CD4-positive, alpha-beta T cell treated with Interleukin-12 subunit alpha and Interleukin-12 subunit beta, for 1 hour (primary cell): ENCODE measurements around the gene MMEL1.

Experiments used
- DNase-seq: peaks from one replicate; pipeline ENCODE4 v3.0.0-alpha.2; 2020

Gene MMEL1

GRCh38 chr1:2642131-2642559, 9.3 kb upstream of the MMEL1 start:
- no peak for DNase-seq

- DNase-seq = no peak
These were observed 8.7 kb upstream of the MMEL1 start for GRCh38 chr1:2641381-2642130.

DNA sequence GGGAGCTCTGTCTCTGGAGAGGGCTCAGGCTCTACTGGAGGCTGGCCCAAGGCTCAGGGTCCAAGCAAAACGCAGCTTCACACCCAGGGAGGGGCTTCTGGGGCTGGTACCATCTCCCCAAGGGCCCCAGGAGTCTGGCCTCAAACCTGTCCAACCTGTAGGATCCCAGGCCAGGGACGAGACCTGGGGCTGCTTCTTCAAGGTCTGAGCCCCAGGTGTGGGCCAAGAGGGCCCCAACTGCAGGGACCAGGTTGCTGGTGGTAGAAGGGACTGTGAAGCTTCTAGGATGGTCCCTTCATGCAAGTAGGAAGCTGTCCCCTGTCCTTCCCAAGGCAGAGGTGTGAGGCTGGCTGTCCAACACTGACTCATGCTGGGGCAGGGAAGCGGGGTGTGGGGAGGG, 7.8 kb upstream of the MMEL1 start:
- DNase-seq = no peak

DNA sequence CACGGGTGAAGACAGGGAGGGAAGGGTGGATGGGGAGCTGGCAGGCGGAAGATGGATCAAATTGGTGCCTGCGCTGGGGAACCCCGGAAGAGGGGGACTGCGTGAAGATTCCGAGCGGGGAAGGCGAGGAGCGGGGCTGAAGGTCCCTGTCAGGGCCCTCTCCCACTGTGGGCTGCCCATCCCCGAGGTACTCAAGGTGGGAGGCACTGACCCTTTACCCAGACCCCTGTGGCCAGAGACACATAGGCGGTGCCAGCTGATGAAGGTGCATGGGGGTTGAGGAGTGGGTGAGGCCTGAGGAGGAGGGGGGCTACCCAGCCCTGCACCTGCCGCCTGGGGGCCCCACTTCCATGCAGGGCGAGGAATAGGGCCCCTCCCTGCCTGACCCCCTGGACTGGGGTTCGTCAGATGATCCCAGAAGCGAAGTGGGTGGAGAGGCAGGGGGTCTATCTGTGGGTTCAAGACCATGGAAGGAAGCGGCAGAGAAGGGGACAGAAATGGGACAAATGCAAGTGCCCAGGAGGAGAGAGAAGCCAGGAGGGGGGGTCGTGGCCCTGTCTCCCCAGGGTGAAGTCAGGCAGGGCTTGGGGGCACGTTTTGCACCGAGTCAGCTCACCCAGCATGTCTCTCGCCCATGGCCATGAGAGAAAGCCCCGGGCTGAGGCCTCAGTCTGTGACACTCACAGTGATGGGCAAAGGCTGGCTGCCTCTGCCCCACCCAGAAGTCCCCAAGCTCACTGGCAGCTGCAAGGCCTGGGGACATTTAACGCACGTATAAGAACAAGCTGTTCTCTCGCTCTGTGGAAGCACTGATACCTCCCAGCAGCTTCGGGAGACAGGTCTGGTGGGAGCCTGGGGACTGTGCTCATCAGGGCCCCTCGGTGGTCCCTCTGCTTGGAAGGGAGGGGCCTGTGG, 7.0 kb upstream of the MMEL1 start:
- no peak for DNase-seq

- no peak for DNase-seq
These were observed 6.4 kb upstream of the MMEL1 start for GRCh38 chr1:2639203-2639602.

DNA sequence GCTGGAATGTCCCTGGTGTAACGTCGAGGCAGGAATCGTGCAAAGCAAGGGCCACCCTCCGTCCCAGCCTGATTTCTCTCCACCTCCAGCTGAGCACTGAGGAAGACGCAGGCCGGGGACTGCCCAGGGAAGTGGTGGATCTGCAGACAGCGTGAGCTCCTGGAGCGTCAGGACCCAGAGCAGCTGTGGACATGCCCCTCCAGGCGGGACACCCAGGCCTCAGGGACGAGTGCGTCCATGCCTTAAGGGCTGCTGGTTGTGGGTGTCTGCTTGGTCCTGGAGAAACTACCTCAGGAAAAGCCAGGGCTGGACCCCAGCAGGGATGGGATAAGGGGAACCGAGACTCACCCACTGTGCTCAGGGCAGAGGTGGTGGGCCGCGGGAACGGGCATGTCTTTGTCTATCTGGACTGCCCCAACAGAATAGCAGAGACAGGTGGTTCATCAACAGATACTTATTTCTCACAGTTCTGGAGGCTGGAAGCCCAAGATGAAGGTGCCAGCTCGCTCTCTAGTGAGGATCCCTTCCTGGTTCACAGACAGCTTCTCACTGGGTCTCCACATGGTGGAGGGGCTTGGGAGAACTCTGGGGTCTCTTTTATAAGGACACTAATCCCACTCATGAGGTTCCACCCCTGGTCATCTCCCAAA, 5.8 kb upstream of the MMEL1 start:
- no peak for DNase-seq

DNA sequence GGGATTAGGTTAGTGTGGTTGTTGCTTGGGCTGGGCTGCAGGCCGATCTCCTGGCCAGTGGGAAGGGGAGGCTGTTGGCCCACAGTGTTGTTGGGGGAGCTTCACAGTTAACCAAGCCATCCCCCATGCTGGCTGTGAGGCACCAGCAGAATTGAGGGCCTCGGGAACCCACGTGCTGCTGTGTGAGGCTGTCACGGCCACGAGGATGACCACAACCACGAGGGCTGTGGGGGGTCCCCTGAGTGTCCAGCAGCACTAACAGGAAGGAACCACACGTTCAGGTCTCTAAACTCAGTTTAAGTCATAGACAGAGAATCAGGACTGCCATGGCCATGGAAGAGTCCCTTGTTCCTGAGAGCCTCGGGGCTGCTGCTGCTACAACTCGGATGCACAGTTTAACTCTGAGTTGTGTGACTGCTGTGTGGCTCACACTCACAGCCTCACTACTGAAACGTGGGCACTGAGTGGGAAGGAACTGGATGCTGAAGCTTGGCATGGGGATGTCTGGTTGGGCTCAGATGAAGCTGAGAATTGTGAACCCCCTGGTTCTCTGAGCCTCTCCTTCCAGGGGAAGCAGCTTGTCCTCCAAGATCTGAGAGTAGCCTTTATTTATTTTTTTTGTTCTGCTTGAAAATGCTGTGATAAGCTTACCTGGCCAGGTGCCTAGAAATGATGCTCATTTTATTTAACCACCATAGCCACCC, 4.8 kb upstream of the MMEL1 start:
- DNase-seq = no peak

- DNase-seq = no peak
These were observed 3.9 kb upstream of the MMEL1 start for GRCh38 chr1:2636733-2637132.

DNA sequence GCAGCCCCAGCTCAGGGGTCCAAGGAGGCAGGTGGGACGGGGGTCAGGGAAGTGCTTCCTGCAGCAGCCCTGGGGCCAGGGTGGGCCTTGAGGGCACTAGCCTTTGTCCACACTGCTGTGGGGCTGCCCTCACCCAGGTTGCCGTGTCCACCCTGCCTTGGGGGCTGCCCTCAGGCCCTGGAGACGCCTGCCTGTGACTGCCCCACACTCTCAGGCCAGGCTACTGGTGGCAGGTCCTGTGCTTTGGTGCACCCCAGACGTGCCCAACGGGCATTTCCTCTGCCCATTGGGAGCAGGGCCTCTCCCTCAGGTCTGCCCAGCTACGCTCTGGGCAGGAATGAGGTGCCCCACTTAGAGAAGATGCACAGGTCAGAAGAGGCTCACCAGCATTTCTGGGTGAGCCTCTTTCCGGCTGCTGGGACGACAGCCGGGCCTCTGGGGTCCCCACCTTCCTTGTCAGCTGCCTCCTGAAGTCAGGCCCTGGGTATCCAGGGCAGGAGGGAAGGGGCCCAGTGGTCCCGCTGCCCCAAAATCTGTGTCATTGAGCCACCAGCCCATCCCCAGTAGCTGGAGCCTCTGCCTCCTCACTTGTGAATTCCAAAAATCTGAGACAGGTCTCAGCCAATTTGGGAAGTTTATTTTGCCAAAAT, 2.7 kb upstream of the MMEL1 start:
- DNase-seq = no peak

- DNase-seq = no peak
These were observed 1.2 kb upstream of the MMEL1 start for GRCh38 chr1:2633936-2634491.

GRCh38 chr1:2633366-2633935, 635 bp upstream of the MMEL1 start:
- no peak for DNase-seq

DNA sequence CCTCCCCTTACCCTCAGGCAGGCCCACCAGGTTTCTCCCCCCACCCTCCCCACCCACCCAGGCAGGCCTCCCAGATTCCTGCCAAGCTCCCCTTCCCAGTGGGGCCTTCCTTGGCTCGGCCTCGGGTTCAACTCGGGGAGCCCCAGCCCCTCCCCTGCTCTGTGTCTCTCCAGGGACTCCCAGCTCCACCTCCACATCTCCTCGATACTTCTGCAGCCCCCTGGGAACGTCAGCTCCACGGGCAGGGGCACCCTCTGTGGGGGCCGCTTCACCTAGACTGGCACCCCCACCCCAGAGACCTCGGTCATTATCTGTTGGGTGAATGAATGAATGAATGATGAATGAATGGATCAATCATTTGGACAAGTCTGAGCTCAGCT, 775 bp downstream of the MMEL1 start:
- DNase-seq = no peak

DNA sequence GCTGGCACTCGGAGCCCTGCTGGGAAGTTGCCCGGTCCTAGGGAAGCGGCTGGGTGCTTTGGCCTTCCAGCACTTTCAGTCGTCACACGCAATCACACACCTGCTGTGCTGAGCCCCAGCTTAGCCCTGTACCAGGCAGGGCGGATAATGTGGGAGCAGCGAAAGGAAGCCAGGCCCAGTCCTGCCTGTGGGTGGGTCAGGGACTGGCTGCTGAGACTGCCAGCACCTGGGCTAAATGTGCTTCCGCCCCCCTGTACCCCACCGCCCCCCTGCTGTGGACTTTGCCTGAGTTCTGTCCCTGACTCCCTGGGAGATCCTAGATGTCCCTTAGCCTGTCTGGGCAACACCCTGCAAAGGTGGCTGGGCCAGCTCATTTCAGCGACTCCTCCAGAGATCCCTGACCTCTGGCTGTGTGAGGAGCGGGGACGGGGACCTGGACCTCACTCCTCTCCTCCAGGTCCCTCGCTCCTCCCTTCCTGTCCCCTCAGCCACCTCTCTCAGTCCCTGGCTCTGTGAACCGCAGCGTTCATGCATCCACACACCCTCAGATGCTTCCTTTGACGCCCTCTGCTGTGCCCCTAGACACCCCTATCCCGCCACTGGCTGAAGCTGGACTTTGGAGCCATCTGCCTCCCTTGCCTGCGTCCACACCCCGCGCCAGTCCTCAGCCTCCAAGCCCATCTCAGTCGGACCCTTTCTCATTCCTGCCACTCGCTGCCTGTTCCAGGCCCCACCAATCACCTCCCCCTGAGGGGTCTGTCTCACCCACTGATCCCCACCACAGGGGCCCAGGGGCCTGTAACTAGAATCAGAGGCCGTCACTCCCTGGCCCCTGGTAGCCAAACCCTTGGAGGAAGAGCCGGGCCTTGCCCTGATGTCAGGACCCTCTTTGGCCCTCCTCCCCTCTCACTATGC, 1.4 kb downstream of the MMEL1 start:
- no peak for DNase-seq

DNA sequence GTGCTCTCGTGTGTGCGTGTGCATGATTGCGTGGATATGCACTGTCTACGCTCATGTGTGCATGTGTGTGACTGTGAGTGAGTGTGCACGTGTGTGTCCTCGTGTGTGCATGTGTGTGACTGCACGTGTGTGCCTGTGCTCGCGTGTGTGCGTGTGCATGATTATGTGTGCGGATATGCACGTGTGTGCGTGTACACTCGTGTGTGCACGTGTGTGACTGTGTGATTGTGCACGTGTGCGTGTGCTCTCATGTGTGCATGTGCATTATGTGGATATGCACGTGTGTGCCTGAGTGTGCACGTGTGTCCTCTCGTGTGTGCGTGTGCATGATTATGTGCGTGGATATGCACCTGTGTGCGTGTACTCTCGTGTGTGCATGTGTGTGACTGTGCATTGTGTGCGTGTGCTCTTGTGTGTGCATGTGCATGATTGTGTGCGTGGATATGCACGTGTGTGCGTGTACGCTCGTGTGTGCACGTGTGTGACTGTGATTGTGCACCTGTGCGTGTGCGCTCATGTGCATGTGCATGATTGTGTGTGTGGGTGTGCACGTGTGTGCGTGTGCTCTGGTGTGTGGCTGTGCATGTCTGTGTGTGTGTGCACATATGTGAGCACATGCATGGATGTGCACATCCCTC, 2.2 kb downstream of the MMEL1 start:
- DNase-seq = no peak

- no peak for DNase-seq
These were observed 3.0 kb downstream of the MMEL1 start for GRCh38 chr1:2629627-2630497.

DNA sequence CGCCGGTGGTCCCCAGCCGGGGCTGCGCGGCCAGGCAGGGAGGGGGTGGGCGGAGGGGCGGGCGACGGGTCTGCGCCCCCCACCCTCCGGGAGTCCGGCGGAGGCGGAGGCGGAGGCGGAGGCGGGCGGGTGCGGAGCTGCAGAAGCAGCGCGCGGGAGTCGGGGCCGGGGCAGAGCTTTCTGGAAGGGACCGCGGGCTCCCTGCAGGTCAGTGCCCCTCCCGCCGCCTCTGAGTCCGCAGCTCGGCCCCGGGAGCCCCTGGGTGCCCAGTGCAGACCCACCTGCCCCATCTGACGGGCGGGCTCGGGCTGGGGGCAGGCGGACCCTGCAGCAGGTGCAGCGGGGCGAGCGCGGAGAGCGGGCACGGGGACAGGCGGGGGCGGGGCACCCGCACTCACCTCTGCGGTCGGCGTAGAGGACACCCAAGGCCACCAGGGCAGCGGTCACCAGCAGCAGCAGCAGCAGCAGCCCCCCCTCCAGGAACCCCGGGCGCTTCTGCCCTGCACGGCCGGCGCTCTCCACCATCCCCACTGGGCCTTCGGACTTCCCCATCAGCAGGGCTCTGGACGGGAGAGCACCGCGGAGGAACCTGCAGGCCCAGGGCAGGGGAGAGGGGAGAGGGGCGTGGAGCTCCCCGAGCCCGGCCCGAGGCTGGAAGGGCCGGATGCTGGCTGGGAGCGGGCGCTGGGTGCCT, 3.7 kb downstream of the MMEL1 start:
- no peak for DNase-seq

- DNase-seq = no peak
These were observed 4.5 kb downstream of the MMEL1 start for GRCh38 chr1:2628191-2628932.

DNA sequence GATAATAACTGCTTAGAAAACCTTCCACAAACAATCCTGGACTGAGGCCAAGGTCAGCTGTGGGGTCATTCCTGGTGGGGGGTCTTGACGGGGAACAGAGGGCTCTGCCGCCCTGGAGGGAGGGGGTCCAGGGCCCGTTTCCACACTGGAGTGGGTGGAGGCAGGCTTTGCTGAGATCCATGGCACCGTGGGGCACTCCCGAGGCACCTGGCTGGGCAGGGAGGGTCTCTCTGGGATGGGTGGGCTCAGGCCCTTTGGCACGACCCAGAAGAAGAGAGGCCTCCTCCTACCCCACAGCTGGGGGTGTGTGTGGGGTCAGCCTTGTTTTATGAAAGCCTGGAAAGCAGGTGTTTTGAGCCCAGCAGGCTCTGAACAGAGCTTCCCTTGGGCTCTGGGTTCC, 5.1 kb downstream of the MMEL1 start:
- DNase-seq = no peak
